ENCODE data around the gene SMYD4. TPM values are rescaled to one million over a fixed set of nuclear protein-coding genes. Genes with fewer than 3 reads are reported as not detected.
A peak's percentile ranks its signal among the peaks of the same experiment; 100 is the strongest.
"Not testable (repeated sequence)": the region's sequence is repeated elsewhere in the genome, so short reads cannot be mapped to it uniquely, and the experiment has no call there.

The SMYD4 gene
- total and polyA plus RNA-seq, 4 experiments from 2014 or later: 3.1 to 31.5 (median 25.7) TPM

GRCh38 chr17:1779571-1780131, 50.1 kb downstream of the SMYD4 start:
- Mint-ChIP-seq H3K9me3 (no peaks in the 10 kb centered on the region), H3K27ac (peak overlapping the region in 3 of 7 donors; percentile 16 to 47 (median 29)), H3K27me3 (no peaks in the 10 kb centered on the region), H3K4me1 (peaks cover 0 to 10% (median 1%) of the 10 kb centered on the region in 4 donors), H3K36me3 (peaks cover 36 to 45% of the 10 kb centered on the region in 2 donors), H3K4me3 (no peak overlapping the region)
- Histone ChIP-seq H3K9me3 (ENCODE audit: control insufficient read depth in 1 of 2, low read length in 2 of 2) (no peaks in the 10 kb centered on the region), H3K4me1 (ENCODE audit: insufficient read depth, low read length) (no peaks in the 10 kb centered on the region), H3K4me3 (ENCODE audit: low read length in 2 of 2) (no peak overlapping the region), H3K27ac (ENCODE audit: low read depth, low read length) (no peak overlapping the region), H3K27me3 (ENCODE audit: insufficient read depth, low read length) (no peaks in the 10 kb centered on the region), H3K36me3 (ENCODE audit: insufficient read depth, low read length) (peaks cover 20% of the 10 kb centered on the region)
- POLR2A ChIA-PET (ENCODE audit: partially characterized antibody): no interaction called here
- no peak for DNase-seq
- intact Hi-C loops (cut with micrococcal nuclease): no loop called here
- CTCF ChIA-PET (ENCODE audit: partially characterized antibody): interaction anchor here (1.9 kb wide), 1 partner anchor 58 kb away, joined by 6 read pairs; no protein-coding TSS in a partner anchor

GRCh38 chr17:1776857-1777256, 52.8 kb downstream of the SMYD4 start:
- Histone ChIP-seq H3K4me1 (ENCODE audit: insufficient read depth, low read length) (no peaks in the 10 kb centered on the region), H3K36me3 (ENCODE audit: insufficient read depth, low read length) (peaks cover 12% of the 10 kb centered on the region), H3K4me3 (ENCODE audit: low read length in 2 of 2) (no peak overlapping the region), H3K27me3 (ENCODE audit: insufficient read depth, low read length) (no peaks in the 10 kb centered on the region), H3K27ac (ENCODE audit: low read depth, low read length) (no peak overlapping the region), H3K9me3 (ENCODE audit: control insufficient read depth in 1 of 2, low read length in 2 of 2) (no peaks in the 10 kb centered on the region)
- no peak overlapping the region for H3K4me3 Mint-ChIP-seq
- no peak for DNase-seq
- H3K27me3 Mint-ChIP-seq: no peaks in the 10 kb centered on the region
- intact Hi-C loops (cut with micrococcal nuclease): no loop called here
- CTCF ChIA-PET (ENCODE audit: partially characterized antibody): interaction anchor here (2.2 to 2.4 kb wide), 2 partner anchors 56 to 108 kb away, joined by 6 to 10 read pairs; no protein-coding TSS in a partner anchor
- POLR2A ChIA-PET (ENCODE audit: partially characterized antibody): interaction anchor here (1.6 kb wide), 1 partner anchor 12 kb away, joined by 8 read pairs; no protein-coding TSS in a partner anchor
- H3K27ac Mint-ChIP-seq: peak overlapping the region in 3 of 7 donors; percentile 9 to 81 (median 15)
- no peaks in the 10 kb centered on the region for H3K9me3 Mint-ChIP-seq
- H3K36me3 Mint-ChIP-seq: peaks cover 9 to 22% of the 10 kb centered on the region in 2 donors
- H3K4me1 Mint-ChIP-seq: peaks cover 0 to 4% (median 2%) of the 10 kb centered on the region in 4 donors

- Histone ChIP-seq H3K9me3 (ENCODE audit: control insufficient read depth in 1 of 2, low read length in 2 of 2) (no peaks in the 10 kb centered on the region), H3K4me3 (ENCODE audit: low read length in 2 of 2) (no peak overlapping the region), H3K27ac (ENCODE audit: low read depth, low read length) (no peak overlapping the region), H3K4me1 (ENCODE audit: insufficient read depth, low read length) (no peaks in the 10 kb centered on the region), H3K36me3 (ENCODE audit: insufficient read depth, low read length) (peaks cover 12% of the 10 kb centered on the region), H3K27me3 (ENCODE audit: insufficient read depth, low read length) (no peaks in the 10 kb centered on the region)
- intact Hi-C loops (cut with micrococcal nuclease): no loop called here
- CTCF ChIA-PET (ENCODE audit: partially characterized antibody): interaction anchor here (2.2 to 2.4 kb wide), 2 partner anchors 55 to 107 kb away, joined by 6 to 10 read pairs; no protein-coding TSS in a partner anchor
- Mint-ChIP-seq H3K27me3 (no peaks in the 10 kb centered on the region), H3K4me3 (no peak overlapping the region), H3K4me1 (peaks cover 0 to 6% (median 2%) of the 10 kb centered on the region in 4 donors), H3K36me3 (peaks cover 7 to 17% of the 10 kb centered on the region in 2 donors), H3K27ac (peak overlapping the region in 1 of 7 donors; percentile 46), H3K9me3 (no peaks in the 10 kb centered on the region)
- DNase-seq: no peak
- POLR2A ChIA-PET (ENCODE audit: partially characterized antibody): interaction anchor here (1.0 kb wide), 1 partner anchor 59 kb away, joined by 3 read pairs; no protein-coding TSS in a partner anchor
Observed at GRCh38 chr17:1776328-1776727, 53.4 kb downstream of the SMYD4 start.

GRCh38 chr17:1774390-1775176, 55.1 kb downstream of the SMYD4 start:
- Histone ChIP-seq H3K4me1 (ENCODE audit: insufficient read depth, low read length) (peaks cover 4% of the 10 kb centered on the region), H3K9me3 (ENCODE audit: control insufficient read depth in 1 of 2, low read length in 2 of 2) (no peaks in the 10 kb centered on the region), H3K36me3 (ENCODE audit: insufficient read depth, low read length) (peaks cover 5% of the 10 kb centered on the region), H3K27me3 (ENCODE audit: insufficient read depth, low read length) (no peaks in the 10 kb centered on the region), H3K4me3 (ENCODE audit: low read length in 2 of 2) (no peak overlapping the region), H3K27ac (ENCODE audit: low read depth, low read length) (no peak overlapping the region)
- H3K9me3 Mint-ChIP-seq: no peaks in the 10 kb centered on the region
- H3K4me1 Mint-ChIP-seq: peaks cover 3 to 15% (median 6%) of the 10 kb centered on the region in 4 donors
- peaks cover 4 to 14% of the 10 kb centered on the region in 2 donors for H3K36me3 Mint-ChIP-seq
- POLR2A ChIA-PET (ENCODE audit: partially characterized antibody): interaction anchor here (1.3 to 1.9 kb wide), 2 partner anchors 10 to 58 kb away, joined by 3 to 7 read pairs; no protein-coding TSS in a partner anchor
- no peak for DNase-seq
- no peak overlapping the region for H3K4me3 Mint-ChIP-seq
- CTCF ChIA-PET (ENCODE audit: partially characterized antibody): interaction anchor here (1.1 to 3.1 kb wide), 3 partner anchors 9 to 53 kb away, joined by 3 to 10 read pairs (median 3); no protein-coding TSS in a partner anchor
- no peaks in the 10 kb centered on the region for H3K27me3 Mint-ChIP-seq
- intact Hi-C loops (cut with micrococcal nuclease): no loop called here
- peak overlapping the region in 4 of 7 donors; percentile 4 to 47 (median 40) for H3K27ac Mint-ChIP-seq

- Histone ChIP-seq H3K27me3 (ENCODE audit: insufficient read depth, low read length) (no peaks in the 10 kb centered on the region), H3K36me3 (ENCODE audit: insufficient read depth, low read length) (peaks cover 4% of the 10 kb centered on the region), H3K9me3 (ENCODE audit: control insufficient read depth in 1 of 2, low read length in 2 of 2) (no peaks in the 10 kb centered on the region), H3K27ac (ENCODE audit: low read depth, low read length) (no peak overlapping the region), H3K4me3 (ENCODE audit: low read length in 2 of 2) (no peak overlapping the region), H3K4me1 (ENCODE audit: insufficient read depth, low read length) (peaks cover 8% of the 10 kb centered on the region)
- Mint-ChIP-seq H3K9me3 (peaks cover 0 to 2% (median 0%) of the 10 kb centered on the region in 8 donors), H3K4me1 (peaks cover 7 to 19% (median 8%) of the 10 kb centered on the region in 4 donors), H3K4me3 (no peak overlapping the region), H3K36me3 (peaks cover 4 to 14% of the 10 kb centered on the region in 2 donors), H3K27ac (peak overlapping the region in 5 of 7 donors; percentile 27 to 72 (median 47)), H3K27me3 (no peaks in the 10 kb centered on the region)
- POLR2A ChIA-PET (ENCODE audit: partially characterized antibody): interaction anchor here (1.3 to 1.9 kb wide), 2 partner anchors 9 to 57 kb away, joined by 3 to 7 read pairs; no protein-coding TSS in a partner anchor
- intact Hi-C loops (cut with micrococcal nuclease): no loop called here
- CTCF ChIA-PET (ENCODE audit: partially characterized antibody): interaction anchor here (0.8 to 3.1 kb wide), 3 partner anchors 10 to 52 kb away, joined by 3 to 10 read pairs (median 4); no protein-coding TSS in a partner anchor
- no peak for DNase-seq
Observed at GRCh38 chr17:1773696-1774181, 56.0 kb downstream of the SMYD4 start.

- H3K4me1 ChIP-seq (ENCODE audit: insufficient read depth, low read length); H3K36me3 ChIP-seq (ENCODE audit: insufficient read depth, low read length); H3K4me3 ChIP-seq (ENCODE audit: low read length in 2 of 2); H3K9me3 Mint-ChIP-seq; H3K4me3 Mint-ChIP-seq; H3K36me3 Mint-ChIP-seq; H3K9me3 ChIP-seq (ENCODE audit: control insufficient read depth in 1 of 2, low read length in 2 of 2); intact Hi-C loops (cut with micrococcal nuclease); H3K27me3 ChIP-seq (ENCODE audit: insufficient read depth, low read length); DNase-seq; H3K27ac ChIP-seq (ENCODE audit: low read depth, low read length); H3K27me3 Mint-ChIP-seq: not testable (repeated sequence)
- peak overlapping the region in 4 of 7 donors; percentile 19 to 82 (median 67) for H3K27ac Mint-ChIP-seq
- CTCF ChIA-PET (ENCODE audit: partially characterized antibody): interaction anchor here (0.8 to 3.1 kb wide), 4 partner anchors 11 to 52 kb away, joined by 3 to 10 read pairs (median 4); no protein-coding TSS in a partner anchor
- POLR2A ChIA-PET (ENCODE audit: partially characterized antibody): interaction anchor here (1.3 to 1.9 kb wide), 2 partner anchors 9 to 56 kb away, joined by 3 to 7 read pairs; no protein-coding TSS in a partner anchor
- H3K4me1 Mint-ChIP-seq: peaks cover 7 to 19% (median 8%) of the 10 kb centered on the region in 4 donors
Observed at GRCh38 chr17:1773000-1773695, 56.6 kb downstream of the SMYD4 start.

Data from CD4-positive, alpha-beta memory T cell (primary cell).